ENCODE data around the gene DLG1.

The DLG1 gene

DNA sequence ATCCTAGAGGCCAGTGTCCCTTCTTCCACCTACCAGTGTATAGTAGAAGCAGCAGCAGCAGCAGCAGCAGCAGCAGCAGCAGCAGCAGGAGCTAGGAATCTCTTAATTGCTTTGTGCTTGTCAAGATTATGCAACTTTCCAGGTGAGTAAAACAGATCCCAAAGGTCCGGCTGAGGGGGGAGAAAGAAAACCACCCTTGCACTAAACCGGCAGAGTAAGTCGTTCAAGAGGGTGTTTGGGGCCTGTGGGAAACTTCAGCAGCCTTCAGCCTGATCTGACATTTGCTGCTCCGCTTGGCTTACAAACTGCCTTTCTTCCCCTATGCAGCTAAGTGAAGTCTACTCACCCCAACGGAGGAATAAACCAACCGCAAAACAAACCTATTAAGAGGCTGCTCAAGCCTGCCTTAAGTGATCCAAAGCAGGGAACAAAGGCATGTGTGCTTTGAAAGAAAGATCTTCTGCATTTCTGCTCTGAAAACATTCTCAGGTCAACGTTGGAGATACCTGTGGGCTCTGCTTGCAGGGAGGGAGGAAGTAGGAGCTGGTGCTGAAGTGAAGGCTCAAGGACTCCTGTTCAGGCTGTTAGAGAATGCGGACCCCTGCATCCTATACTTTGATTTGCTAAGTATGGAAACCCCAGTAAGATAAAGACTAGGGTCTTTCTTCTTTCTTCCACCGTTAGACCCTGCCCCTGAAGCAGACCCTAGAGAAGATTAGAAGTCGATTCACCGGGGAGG is 35.7 kb upstream of the DLG1 start:
- DNase-seq (ENCODE audit: insufficient read length, low spot score) (no peak), FAIRE-seq (no peak)
- TF ChIP-seq, protein P1, sequence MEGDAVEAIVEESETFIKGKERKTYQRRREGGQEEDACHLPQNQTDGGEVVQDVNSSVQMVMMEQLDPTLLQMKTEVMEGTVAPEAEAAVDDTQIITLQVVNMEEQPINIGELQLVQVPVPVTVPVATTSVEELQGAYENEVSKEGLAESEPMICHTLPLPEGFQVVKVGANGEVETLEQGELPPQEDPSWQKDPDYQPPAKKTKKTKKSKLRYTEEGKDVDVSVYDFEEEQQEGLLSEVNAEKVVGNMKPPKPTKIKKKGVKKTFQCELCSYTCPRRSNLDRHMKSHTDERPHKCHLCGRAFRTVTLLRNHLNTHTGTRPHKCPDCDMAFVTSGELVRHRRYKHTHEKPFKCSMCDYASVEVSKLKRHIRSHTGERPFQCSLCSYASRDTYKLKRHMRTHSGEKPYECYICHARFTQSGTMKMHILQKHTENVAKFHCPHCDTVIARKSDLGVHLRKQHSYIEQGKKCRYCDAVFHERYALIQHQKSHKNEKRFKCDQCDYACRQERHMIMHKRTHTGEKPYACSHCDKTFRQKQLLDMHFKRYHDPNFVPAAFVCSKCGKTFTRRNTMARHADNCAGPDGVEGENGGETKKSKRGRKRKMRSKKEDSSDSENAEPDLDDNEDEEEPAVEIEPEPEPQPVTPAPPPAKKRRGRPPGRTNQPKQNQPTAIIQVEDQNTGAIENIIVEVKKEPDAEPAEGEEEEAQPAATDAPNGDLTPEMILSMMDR (IDR thresholded peaks at IDR 0.05; ENCODE audit: insufficient read depth, missing control alignments), result no peak

DNA sequence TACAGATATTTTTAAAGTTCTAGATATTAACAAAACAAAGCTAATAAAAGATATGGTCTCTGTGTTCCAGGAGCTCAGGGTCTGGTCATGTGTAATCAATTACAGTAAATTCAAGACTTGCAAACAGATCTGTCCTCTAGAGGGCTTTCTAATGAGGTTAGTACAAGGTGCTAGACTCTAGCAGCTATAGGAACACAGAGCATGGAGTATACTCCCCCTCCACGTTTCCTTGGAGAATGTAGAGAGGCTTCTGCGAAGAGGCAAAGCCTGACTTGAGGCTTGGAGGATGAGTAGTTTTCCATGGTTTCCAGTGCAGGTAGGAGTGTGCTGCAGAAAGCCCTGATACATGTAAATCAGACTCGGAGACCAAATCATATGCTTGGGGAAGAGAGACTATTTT is 32.7 kb upstream of the DLG1 start:
- FAIRE-seq, result no peak
- TF ChIP-seq, protein P1 (IDR thresholded peaks at IDR 0.05; ENCODE audit: insufficient read depth, missing control alignments), result peak; percentile 16
- DNase-seq (ENCODE audit: insufficient read length, low spot score), result no peak

DNA sequence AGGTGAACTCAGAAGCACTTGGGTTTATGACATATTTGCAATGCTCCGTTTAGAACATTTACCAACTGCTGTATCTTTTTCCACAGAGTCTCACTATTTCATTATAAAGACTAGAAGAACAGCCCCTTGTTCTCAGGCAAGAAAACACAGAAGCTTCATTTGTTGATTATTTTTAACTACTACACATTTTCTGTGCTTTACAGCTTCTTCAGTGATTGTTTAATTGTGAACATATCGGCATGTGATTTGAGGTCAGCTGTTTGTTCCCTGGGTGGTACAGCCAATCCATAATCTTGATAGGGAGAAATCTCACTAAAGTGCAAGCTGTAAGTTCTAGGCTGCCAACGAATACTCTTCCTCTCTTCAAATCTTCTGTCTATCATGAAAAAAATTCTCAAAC is 31.0 kb upstream of the DLG1 start:
- FAIRE-seq (no peak), DNase-seq (ENCODE audit: insufficient read length, low spot score) (no peak)
- TF ChIP-seq, protein P1 (IDR thresholded peaks at IDR 0.05; ENCODE audit: insufficient read depth, missing control alignments), result no peak

GRCh38 chr3:197328198-197328597 is 29.8 kb upstream of the DLG1 start:
- DNase-seq (ENCODE audit: insufficient read length, low spot score) (no peak), FAIRE-seq (no peak)
- TF ChIP-seq, protein P1 (IDR thresholded peaks at IDR 0.05; ENCODE audit: insufficient read depth, missing control alignments), result no peak

DNA sequence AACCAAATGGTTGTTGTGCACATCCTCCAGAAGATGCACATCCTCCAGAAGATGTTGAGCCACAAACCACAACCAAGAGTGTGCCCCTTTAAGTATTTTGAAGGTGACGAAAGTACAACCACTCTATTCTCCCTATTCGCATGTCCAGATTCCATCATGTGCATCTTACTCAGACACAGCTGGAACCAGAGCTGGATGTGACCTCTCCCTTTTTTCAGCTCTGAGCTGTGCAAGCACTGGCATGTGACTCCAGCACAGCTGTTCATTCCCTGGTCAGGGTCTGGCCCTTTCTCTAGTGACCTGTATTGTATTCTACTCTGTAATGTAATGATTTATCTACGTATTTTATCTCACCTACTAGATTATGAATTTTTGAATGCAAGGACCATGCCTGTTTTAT is 29.3 kb upstream of the DLG1 start:
- FAIRE-seq (no peak), DNase-seq (ENCODE audit: insufficient read length, low spot score) (no peak)
- TF ChIP-seq, protein P1 (IDR thresholded peaks at IDR 0.05; ENCODE audit: insufficient read depth, missing control alignments), result no peak

GRCh38 chr3:197325773-197326172 is 27.4 kb upstream of the DLG1 start:
- no peak for FAIRE-seq
- no peak for DNase-seq (ENCODE audit: insufficient read length, low spot score)
- TF ChIP-seq, protein P1 (IDR thresholded peaks at IDR 0.05; ENCODE audit: insufficient read depth, missing control alignments), result no peak

- DNase-seq (ENCODE audit: insufficient read length, low spot score) (no peak), FAIRE-seq (no peak)
- TF ChIP-seq, protein P1 (IDR thresholded peaks at IDR 0.05; ENCODE audit: insufficient read depth, missing control alignments), result no peak
These were observed 23.7 kb upstream of the DLG1 start for GRCh38 chr3:197322149-197322548.
